WTC11 (cell line): ENCODE data around the gene DOC2A. TPM values are rescaled to one million over a fixed set of nuclear protein-coding genes. Genes with fewer than 3 reads are reported as not detected.

ENCODE experiments used
- ATAC-seq: fragments of 200-7000 bp; cut with Tn5 transposase; 2 replicates; pipeline ENCODE4 v1.10.0; 2021; ENCODE audit warnings: mild to moderate bottlenecking, moderate library complexity
- CTCF ChIA-PET: fragments of 300-600 bp; sonication (Branson Sonifier 250); formaldehyde crosslinking; loops from one replicate; lab custom pipeline; 2021; ENCODE audit warnings: antibody characterized with exemption; lab: Charles Lee
- POLR2A ChIA-PET: fragments of 350-600 bp; sonication (Branson Sonifier 250); formaldehyde crosslinking; loops from one replicate; lab custom pipeline; 2021; ENCODE audit warnings: antibody characterized with exemption; lab: Charles Lee
- DNase-seq: peaks from one replicate; pipeline ENCODE4 v3.0.0; 2021; ENCODE audit warnings: low spot score
- H3K27ac Mint-ChIP-seq: 2 replicates; pipeline ENCODE4 v1.8.0; 2021; ENCODE audit warnings: mixed read lengths
- H3K27me3 Mint-ChIP-seq: 2 replicates; pipeline ENCODE4 v1.8.0; 2021; ENCODE audit warnings: low read depth, mild to moderate bottlenecking, moderate library complexity, mixed read lengths
- H3K36me3 Mint-ChIP-seq: 2 replicates; pipeline ENCODE4 v1.8.0; 2021; ENCODE audit warnings: mixed read lengths
- H3K4me1 Mint-ChIP-seq: 2 replicates; pipeline ENCODE4 v1.8.0; 2022; ENCODE audit warnings: mixed read lengths
- H3K4me3 Mint-ChIP-seq: 2 replicates; pipeline ENCODE4 v1.8.0; 2021; ENCODE audit warnings: mild to moderate bottlenecking, moderate library complexity, mixed read lengths
- H3K9me3 Mint-ChIP-seq: 2 replicates; pipeline ENCODE4 v1.8.0; 2021; ENCODE audit warnings: mixed read lengths
- AR ChIP-seq: fragments of 250-450 bp; sonication (Bioruptor Pico); IDR thresholded peaks from 2 replicates; pipeline ENCODE4 v1.9.0; 2021; ENCODE audit warnings: mild to moderate bottlenecking
- ATF2 ChIP-seq: sonication (generic); formaldehyde crosslinking; IDR thresholded peaks from 2 replicates; pipeline ENCODE4 v1.8.1; 2022; ENCODE audit warnings: low read depth, missing genetic modification reagents, borderline replicate concordance
- EMX1 ChIP-seq: fragments of 250-450 bp; sonication (Bioruptor Pico); IDR thresholded peaks from 2 replicates; pipeline ENCODE4 v1.8.0; 2021; ENCODE audit warnings: mild to moderate bottlenecking
- ERG ChIP-seq: fragments of 250-450 bp; sonication (Bioruptor Pico); IDR thresholded peaks from 2 replicates; pipeline ENCODE4 v1.8.0; 2021; ENCODE audit warnings: mild to moderate bottlenecking
- ETV6 ChIP-seq: sonication (generic); formaldehyde crosslinking; IDR thresholded peaks from 2 replicates; pipeline ENCODE4 v1.8.1; 2022; ENCODE audit warnings: mild to moderate bottlenecking, missing genetic modification reagents
- GABPB1 ChIP-seq: sonication (generic); formaldehyde crosslinking; IDR thresholded peaks from 2 replicates; pipeline ENCODE4 v1.8.1; 2023; ENCODE audit warnings: mild to moderate bottlenecking, missing genetic modification reagents
- GTF2I ChIP-seq: fragments of 250-450 bp; sonication (Bioruptor Pico); conservative IDR thresholded peaks from 2 replicates; pipeline ENCODE4 v1.4.0; 2021; ENCODE audit warnings: mild to moderate bottlenecking
- RELA ChIP-seq: sonication (generic); formaldehyde crosslinking; IDR thresholded peaks from 2 replicates; pipeline ENCODE4 v1.8.1; 2022; ENCODE audit warnings: missing genetic modification reagents, mild to moderate bottlenecking, borderline replicate concordance
- SP1 ChIP-seq: sonication (generic); formaldehyde crosslinking; conservative IDR thresholded peaks from 2 replicates; pipeline ENCODE4 v1.8.1; 2022; ENCODE audit warnings: missing genetic modification reagents
- STAT6 ChIP-seq: sonication (generic); formaldehyde crosslinking; conservative IDR thresholded peaks from 2 replicates; pipeline ENCODE4 v1.8.1; 2023; ENCODE audit warnings: mild to moderate bottlenecking, low read depth, missing genetic modification reagents, moderate library complexity
- ZNF532 ChIP-seq: fragments of 250-450 bp; sonication (Bioruptor Pico); IDR thresholded peaks from 2 replicates; pipeline ENCODE4 v1.9.0; 2021; ENCODE audit warnings: mild to moderate bottlenecking, borderline replicate concordance
- total RNA-seq: library from RNA; stranded (reverse); gene quantifications from 3 replicates; pipeline ENCODE4 v1.2.3, GENCODE V29; 2021
- TF ChIP-seq, protein P1 (sequence below): fragments of 200-600 bp; IDR thresholded peaks from 2 replicates; pipeline ENCODE4 v1.8.0; 2022; ENCODE audit warnings: antibody characterized with exemption

DOC2A gene
- total RNA-seq, 1 experiment from 2014 or later = 10.8 TPM

DNA sequence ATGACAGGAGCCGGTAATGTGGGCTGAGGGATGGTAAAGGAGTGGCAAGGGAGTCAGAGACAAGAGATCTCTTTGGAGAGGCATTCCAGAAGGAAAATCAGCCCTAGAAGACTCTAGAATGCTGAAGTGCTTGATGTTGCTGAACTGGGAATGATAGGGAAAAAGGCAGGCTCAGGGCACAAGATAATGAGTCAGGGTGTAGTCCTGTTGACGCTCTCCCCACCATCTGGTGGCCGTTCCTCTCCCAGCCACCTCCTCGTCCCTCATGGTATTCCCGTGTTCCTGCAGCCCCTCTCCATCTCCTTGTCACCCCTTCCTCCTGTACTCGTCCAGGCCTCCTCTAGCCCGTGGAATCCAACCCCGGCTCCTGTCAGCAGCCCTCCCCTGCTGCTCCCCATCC is 43.6 kb upstream of the DOC2A start:
- POLR2A ChIA-PET = interaction anchor here (0.9 to 1.1 kb wide), 2 partner anchors 9 to 81 kb away, joined by 3 to 4 read pairs; no protein-coding TSS in a partner anchor
- DNase-seq = no peak
- Mint-ChIP-seq H3K27me3 (peaks cover 33% of the 10 kb centered on the region), H3K4me1 (peaks cover 14% of the 10 kb centered on the region), H3K9me3 (no peaks in the 10 kb centered on the region), H3K27ac (no peak overlapping the region), H3K36me3 (no peaks in the 10 kb centered on the region), H3K4me3 (peak overlapping the region; percentile 47)
- TF ChIP-seq GABPB1 (CRISPR knock-in tag) (0 out of 2 replicates have a peak, but pooled peaks have one; percentile 7), ERG (CRISPR knock-in tag) (no peak), RELA (CRISPR knock-in tag) (no peak)
- no peak; the same call in 1 of the 2 replicates for ATAC-seq
- CTCF ChIA-PET = interaction anchor here (0.6 to 6.8 kb wide), 40 partner anchors 10 to 1482 kb away, joined by 3 to 89 read pairs (median 4); partner anchors contain the start of genes ALDOA, ASPHD1, C16orf92 and CD2BP2

DNA sequence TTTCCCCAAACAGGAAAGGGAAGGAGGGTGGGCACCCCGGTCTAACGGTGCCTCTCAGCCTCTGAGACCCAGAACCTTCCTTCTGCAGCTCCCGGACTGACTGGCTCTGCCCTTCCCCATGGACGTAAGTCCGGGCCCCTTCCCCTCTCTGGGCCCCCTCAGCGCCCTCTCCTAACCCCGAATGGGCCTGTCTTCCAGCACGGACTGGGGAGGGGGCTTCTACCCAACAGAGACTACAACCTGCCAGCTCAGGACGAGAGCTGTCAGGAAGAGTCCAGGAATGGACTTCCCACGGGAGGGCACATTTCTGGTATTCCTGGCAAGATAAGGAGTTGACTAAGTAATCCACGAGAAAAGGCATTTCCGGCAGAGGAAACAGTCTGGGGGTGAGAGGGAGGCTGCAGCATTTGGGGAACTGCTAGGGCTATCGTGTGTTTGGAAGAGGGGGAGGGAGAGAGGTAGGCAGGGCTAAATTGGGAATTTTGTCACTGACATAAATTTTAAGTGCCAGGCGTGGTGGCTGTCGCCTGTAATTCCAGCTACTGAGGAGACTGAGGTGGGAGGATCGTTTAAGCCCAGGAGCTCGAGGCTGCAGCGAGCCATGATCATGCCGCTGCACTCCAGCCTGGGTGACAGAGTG is 42.7 kb upstream of the DOC2A start:
- no peak overlapping the region for H3K27ac Mint-ChIP-seq
- H3K9me3 Mint-ChIP-seq = no peaks in the 10 kb centered on the region
- ChIA-PET POLR2A (interaction anchor here (1.5 kb wide), 1 partner anchor 12 kb away, joined by 5 read pairs; the partner anchor contains the start of gene ALDOA), CTCF (interaction anchor here (0.6 to 6.8 kb wide), 7 partner anchors 10 to 205 kb away, joined by 3 to 89 read pairs (median 5); partner anchors contain the start of genes ALDOA, TBX6 and TLCD3B)
- peaks cover 14% of the 10 kb centered on the region for H3K4me1 Mint-ChIP-seq
- ATAC-seq (no peak), DNase-seq (no peak)
- peak overlapping the region; percentile 82 for H3K4me3 Mint-ChIP-seq
- no peaks in the 10 kb centered on the region for H3K36me3 Mint-ChIP-seq
- no peak for TF ChIP-seq ATF2
- no peak for TF ChIP-seq STAT6 (CRISPR knock-in tag)
- no peak for TF ChIP-seq ETV6 (CRISPR knock-in tag)
- TF ChIP-seq SP1 (CRISPR knock-in tag) = 0 out of 2 replicates have a peak, but pooled peaks have one; percentile 6
- H3K27me3 Mint-ChIP-seq = peaks cover 37% of the 10 kb centered on the region

DNA sequence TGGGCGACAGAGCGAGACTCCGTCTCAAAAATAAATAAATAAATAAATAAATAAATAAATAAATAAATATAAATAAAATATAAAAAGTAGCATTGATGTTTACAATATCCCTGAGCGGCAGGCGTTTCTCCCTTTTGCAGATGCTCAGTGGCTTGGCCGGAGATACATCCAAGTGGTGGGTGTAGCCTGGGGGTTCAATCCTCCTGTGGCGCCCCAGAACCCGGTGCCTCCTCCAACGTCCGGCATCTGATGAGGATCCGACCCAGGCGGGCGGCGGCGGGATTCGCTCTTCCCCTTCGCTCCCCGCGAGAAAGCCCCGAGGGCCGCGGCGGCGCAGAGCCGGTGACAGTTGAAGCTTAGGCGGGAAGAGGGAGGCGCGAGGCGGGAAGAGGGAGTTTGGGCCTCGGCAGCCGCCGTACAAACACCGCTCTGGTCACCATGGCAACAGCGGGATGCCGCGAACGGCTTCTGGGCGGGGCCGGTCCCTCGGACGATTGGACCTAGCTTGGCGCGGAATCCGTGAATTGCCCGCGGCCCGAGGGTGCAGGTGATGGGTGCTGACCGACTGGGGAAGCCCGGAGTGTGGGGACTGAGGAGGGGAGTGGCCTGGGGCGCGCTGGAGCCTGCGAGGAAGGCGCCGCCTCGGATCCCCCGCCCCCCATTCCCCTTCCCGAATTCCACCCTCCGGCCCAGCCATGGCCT is 42.0 kb upstream of the DOC2A start:
- DNase-seq = peak; percentile 94
- Mint-ChIP-seq H3K4me3 (peak overlapping the region; percentile 82), H3K27me3 (peaks cover 37% of the 10 kb centered on the region), H3K27ac (no peak overlapping the region), H3K4me1 (peaks cover 14% of the 10 kb centered on the region), H3K9me3 (no peaks in the 10 kb centered on the region), H3K36me3 (no peaks in the 10 kb centered on the region)
- POLR2A ChIA-PET = interaction anchor here (1.5 kb wide), 1 partner anchor 13 kb away, joined by 5 read pairs; the partner anchor contains the start of gene ALDOA
- ATAC-seq = peak; percentile 60
- CTCF ChIA-PET = interaction anchor here (1.0 to 6.8 kb wide), 6 partner anchors 9 to 204 kb away, joined by 4 to 89 read pairs (median 8); partner anchors contain the start of genes ALDOA, TBX6 and TLCD3B
- TF ChIP-seq EMX1 (CRISPR knock-in tag) (no peak), ZNF532 (CRISPR knock-in tag) (no peak), AR (CRISPR knock-in tag) (no peak), GTF2I (CRISPR knock-in tag) (no peak)
- TF ChIP-seq, protein P1, sequence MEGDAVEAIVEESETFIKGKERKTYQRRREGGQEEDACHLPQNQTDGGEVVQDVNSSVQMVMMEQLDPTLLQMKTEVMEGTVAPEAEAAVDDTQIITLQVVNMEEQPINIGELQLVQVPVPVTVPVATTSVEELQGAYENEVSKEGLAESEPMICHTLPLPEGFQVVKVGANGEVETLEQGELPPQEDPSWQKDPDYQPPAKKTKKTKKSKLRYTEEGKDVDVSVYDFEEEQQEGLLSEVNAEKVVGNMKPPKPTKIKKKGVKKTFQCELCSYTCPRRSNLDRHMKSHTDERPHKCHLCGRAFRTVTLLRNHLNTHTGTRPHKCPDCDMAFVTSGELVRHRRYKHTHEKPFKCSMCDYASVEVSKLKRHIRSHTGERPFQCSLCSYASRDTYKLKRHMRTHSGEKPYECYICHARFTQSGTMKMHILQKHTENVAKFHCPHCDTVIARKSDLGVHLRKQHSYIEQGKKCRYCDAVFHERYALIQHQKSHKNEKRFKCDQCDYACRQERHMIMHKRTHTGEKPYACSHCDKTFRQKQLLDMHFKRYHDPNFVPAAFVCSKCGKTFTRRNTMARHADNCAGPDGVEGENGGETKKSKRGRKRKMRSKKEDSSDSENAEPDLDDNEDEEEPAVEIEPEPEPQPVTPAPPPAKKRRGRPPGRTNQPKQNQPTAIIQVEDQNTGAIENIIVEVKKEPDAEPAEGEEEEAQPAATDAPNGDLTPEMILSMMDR = no peak
